Hippocampal formation (tissue), 2 donors: ENCODE data around the gene FAM120AOS.
A peak's percentile ranks its signal among the peaks of the same experiment; 100 is the strongest.
"Not testable (repeated sequence)": the region's sequence is repeated elsewhere in the genome, so short reads cannot be mapped to it uniquely, and the experiment has no call there.

Source experiments
- DNase-seq, 2 donors: peaks; one replicate each; lab custom pipeline; 2025; lab: John Stamatoyannopoulos, UW

Gene FAM120AOS

GRCh38 chr9:93467062-93467416 lies 13.7 kb upstream of the FAM120AOS start:
- DNase-seq = no peak

GRCh38 chr9:93466416-93467061 lies 13.2 kb upstream of the FAM120AOS start:
- DNase-seq = no peak

GRCh38 chr9:93465855-93466254 lies 12.5 kb upstream of the FAM120AOS start:
- DNase-seq = no peak

GRCh38 chr9:93464876-93465275 lies 11.5 kb upstream of the FAM120AOS start:
- no peak for DNase-seq

DNA sequence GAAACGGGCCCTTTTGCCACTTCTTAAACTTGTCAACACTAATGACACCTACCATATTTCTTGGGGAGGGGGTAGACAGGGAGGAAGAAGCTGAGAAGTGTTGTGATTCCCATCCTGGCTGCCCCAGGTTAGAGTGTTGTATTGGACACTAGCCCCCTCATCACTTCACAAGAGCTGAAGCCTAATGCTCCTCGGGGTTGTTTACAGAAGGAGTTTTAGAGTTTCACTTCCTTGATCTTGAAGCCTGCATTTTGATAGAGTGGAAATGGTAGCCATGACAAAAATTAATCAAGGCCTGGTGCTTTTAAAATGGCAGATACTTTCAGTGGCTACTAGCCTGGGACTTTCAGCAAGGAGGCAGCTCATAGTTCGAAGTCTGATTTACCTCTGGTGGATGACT lies 11.0 kb upstream of the FAM120AOS start:
- no peak for DNase-seq

GRCh38 chr9:93463638-93464248 lies 10.4 kb upstream of the FAM120AOS start:
- no peak for DNase-seq

- no peak for DNase-seq
Observed at GRCh38 chr9:93461821-93462220, 8.4 kb upstream of the FAM120AOS start.

- DNase-seq = no peak
Observed at GRCh38 chr9:93461414-93461743, 8.0 kb upstream of the FAM120AOS start.

GRCh38 chr9:93460689-93461413 lies 7.5 kb upstream of the FAM120AOS start:
- no peak for DNase-seq

- no peak for DNase-seq
Observed at GRCh38 chr9:93459432-93459847, 6.1 kb upstream of the FAM120AOS start.

GRCh38 chr9:93458712-93459111 lies 5.3 kb upstream of the FAM120AOS start:
- no peak for DNase-seq

DNA sequence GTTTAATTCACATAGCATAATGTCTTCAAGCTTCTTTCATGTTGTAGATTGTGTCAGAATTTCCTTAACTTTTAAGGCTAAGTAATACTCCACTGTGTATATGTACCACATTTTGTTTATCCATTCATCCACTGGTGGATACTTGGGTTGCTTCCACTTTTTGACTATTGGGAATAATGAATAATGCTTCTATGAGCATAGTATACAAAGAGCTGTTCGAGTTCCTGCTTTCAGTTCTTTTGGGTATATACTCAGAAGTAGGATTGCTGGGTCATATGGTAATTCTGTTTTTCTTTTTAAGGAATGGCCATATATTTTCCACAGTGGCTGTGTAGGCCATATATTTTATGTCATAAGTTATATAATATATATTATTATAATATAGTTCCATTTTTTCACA lies 3.6 kb upstream of the FAM120AOS start:
- DNase-seq = no peak

DNA sequence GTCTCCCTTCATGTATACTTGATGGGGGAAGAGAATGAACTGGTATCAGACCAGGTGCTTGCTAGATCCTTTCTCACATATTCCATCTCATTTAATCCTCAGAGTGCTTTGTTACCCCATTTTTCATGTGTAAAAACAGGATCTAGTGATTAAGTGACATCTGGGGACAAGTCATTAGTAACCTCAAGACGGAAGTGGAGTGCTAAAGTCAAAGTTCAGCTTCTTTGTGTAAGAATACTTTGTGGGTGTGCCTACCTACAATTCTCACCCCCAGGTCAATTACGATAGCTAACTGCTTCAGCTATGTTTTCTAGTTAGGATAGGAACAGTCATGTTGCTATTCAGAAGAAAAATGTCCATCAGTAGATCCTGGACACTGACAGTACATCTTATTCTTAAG lies 3.1 kb upstream of the FAM120AOS start:
- no peak for DNase-seq

GRCh38 chr9:93456022-93456421 lies 2.6 kb upstream of the FAM120AOS start:
- no peak for DNase-seq

DNA sequence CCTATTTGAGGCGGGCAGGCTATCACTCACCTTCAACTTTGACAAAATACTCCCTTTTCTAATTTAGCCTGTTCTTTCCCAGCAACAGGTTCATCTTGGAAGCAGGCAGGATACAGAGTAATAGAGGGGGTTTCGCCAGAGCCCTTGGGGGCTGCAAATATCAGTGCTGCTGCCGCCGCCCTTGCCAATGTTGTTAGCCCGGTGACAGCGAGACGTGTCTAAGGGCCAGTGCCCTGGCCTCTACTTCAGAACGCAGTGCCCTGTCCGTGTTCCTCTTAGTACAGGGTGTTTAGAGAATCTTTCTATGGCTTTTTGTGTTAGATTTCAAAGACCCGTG lies 703 bp downstream of the FAM120AOS start:
- DNase-seq = peak in 1 of 2 donors; percentile 59

- DNase-seq = peak in 1 of 2 donors; percentile 59
Observed at GRCh38 chr9:93451849-93452709, 1.3 kb downstream of the FAM120AOS start.

- DNase-seq = peak; percentile 58 to 73
Observed at GRCh38 chr9:93450945-93451815, 2.2 kb downstream of the FAM120AOS start, which contains the start of gene FAM120A. Gene FAM120A (plus strand): TSS chr9:93451685. CDS start chr9:93451916, 231 bp downstream.

- no peak for DNase-seq
Observed at GRCh38 chr9:93447655-93448054, 5.7 kb downstream of the FAM120AOS start.

DNA sequence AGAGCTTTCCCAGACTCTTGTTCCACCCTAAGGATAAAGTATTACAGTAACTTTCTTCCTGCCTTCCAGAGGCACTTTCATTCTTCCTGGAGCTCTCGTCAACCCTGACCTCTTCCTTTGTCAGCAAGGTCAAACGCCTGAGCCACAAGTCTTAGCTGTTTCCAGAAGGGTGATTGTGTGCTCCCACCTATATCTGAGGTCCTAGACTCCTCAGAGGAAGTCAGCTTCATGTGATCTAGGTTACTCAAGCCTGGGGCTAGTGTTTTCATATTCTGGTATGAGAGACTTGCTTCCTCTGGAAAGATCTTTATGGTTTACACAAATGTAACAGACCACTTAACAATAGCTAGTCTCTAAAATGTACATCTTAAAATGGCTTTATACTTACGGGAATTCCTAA lies 7.3 kb downstream of the FAM120AOS start:
- no peak for DNase-seq

GRCh38 chr9:93440896-93441580 lies 12.3 kb downstream of the FAM120AOS start:
- DNase-seq = no peak

- not testable (repeated sequence) for DNase-seq
Observed at GRCh38 chr9:93439301-93439700, 14.1 kb downstream of the FAM120AOS start.
